NT2/D1 (cell line): Measurements from ENCODE around the gene NPIPA1.
A peak's percentile ranks its signal among the peaks of the same experiment; 100 is the strongest.
"Not testable (repeated sequence)": the region's sequence is repeated elsewhere in the genome, so short reads cannot be mapped to it uniquely, and the experiment has no call there.

ENCODE experiments used
- DNase-seq: peaks from one replicate; pipeline ENCODE4 v3.0.0-alpha.2; 2011; ENCODE audit warnings: low read depth, low spot score
- H3K27me3 ChIP-seq: 2 replicates; pipeline ENCODE4 v1.6.0; 2011; ENCODE audit warnings: mild to moderate bottlenecking; ENCODE audit not compliant: insufficient read length, insufficient read depth
- H3K36me3 ChIP-seq: 2 replicates; pipeline ENCODE4 v1.6.1; 2011; ENCODE audit warnings: mild to moderate bottlenecking, low read length, mixed read lengths; ENCODE audit not compliant: insufficient read depth, insufficient read length
- H3K4me1 ChIP-seq: 2 replicates; pipeline ENCODE4 v1.5.1; 2011; ENCODE audit not compliant: insufficient read depth, insufficient read length
- H3K4me3 ChIP-seq: 2 replicates; pipeline ENCODE4 v1.5.1; 2011; ENCODE audit warnings: low read depth; ENCODE audit not compliant: insufficient read length
- H3K9ac ChIP-seq: 2 replicates; pipeline ENCODE4 v1.6.0; 2011; ENCODE audit warnings: low read depth; ENCODE audit not compliant: insufficient read length
- H3K9me3 ChIP-seq: 2 replicates; pipeline ENCODE4 v1.5.1; 2011; ENCODE audit warnings: mild to moderate bottlenecking, low read length; ENCODE audit not compliant: insufficient read depth

Gene NPIPA1

DNA sequence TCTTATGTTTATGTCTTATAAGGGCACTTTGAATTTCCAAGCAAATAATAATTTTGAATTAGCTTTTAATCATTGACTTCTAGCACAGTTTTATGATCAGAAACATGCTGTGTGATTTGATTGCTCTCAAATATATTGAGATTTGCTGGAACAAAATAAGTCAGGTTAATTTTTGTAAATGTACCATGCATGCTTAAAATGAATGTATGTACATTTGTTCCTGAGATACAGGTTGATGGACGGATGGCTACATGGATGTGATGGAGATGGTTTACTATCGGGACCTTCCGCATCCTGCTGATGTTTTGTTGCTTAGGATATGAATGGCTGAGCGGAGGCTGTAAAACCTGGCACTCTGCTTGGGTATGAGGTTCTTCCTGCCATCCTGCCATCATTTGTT lies at the start of gene NPIPA1:
TSS of gene NPIPA1 (plus strand) at position 301 of the 400 bp plus-strand sequence. CDS start at position 301, 0 bp downstream.
- not testable (repeated sequence) for H3K9ac ChIP-seq, H3K9me3 ChIP-seq, H3K4me1 ChIP-seq, H3K27me3 ChIP-seq, H3K36me3 ChIP-seq, DNase-seq, H3K4me3 ChIP-seq

GRCh38 chr16:14892111-14892510 lies 45.1 kb upstream of the NPIPA1 start:
- H3K9ac ChIP-seq, DNase-seq, H3K4me3 ChIP-seq, H3K27me3 ChIP-seq, H3K36me3 ChIP-seq, H3K4me1 ChIP-seq, H3K9me3 ChIP-seq: not testable (repeated sequence)

DNA sequence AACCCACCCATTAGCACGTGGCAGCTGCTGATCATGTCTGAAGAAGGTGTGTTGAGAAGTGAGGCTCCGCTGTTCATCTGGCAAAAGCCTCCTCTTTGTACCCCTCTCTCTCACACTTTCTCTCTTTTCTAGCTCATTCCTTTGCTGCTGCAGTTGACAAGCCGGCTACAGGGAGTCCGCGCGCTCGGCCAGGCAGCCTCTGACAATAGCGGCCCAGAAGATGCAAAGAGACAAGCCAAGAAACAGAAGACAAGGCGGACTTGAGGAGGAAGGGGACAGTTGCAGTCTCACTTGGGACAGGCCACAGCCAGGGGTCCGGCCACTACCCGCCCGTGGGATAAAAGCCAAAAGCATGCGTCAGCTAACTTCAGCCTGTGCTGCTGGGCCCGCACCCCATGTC lies 41.9 kb upstream of the NPIPA1 start:
- H3K4me3 ChIP-seq, H3K9me3 ChIP-seq: not testable (repeated sequence)

GRCh38 chr16:14896023-14896422 lies 41.2 kb upstream of the NPIPA1 start:
- not testable (repeated sequence) for DNase-seq, H3K9me3 ChIP-seq, H3K4me1 ChIP-seq, H3K4me3 ChIP-seq, H3K9ac ChIP-seq, H3K36me3 ChIP-seq, H3K27me3 ChIP-seq

More for the DNA sequence above, 41.9 kb upstream of the NPIPA1 start:
- not testable (repeated sequence) for H3K9ac ChIP-seq, H3K4me1 ChIP-seq, DNase-seq, H3K36me3 ChIP-seq, H3K27me3 ChIP-seq

DNA sequence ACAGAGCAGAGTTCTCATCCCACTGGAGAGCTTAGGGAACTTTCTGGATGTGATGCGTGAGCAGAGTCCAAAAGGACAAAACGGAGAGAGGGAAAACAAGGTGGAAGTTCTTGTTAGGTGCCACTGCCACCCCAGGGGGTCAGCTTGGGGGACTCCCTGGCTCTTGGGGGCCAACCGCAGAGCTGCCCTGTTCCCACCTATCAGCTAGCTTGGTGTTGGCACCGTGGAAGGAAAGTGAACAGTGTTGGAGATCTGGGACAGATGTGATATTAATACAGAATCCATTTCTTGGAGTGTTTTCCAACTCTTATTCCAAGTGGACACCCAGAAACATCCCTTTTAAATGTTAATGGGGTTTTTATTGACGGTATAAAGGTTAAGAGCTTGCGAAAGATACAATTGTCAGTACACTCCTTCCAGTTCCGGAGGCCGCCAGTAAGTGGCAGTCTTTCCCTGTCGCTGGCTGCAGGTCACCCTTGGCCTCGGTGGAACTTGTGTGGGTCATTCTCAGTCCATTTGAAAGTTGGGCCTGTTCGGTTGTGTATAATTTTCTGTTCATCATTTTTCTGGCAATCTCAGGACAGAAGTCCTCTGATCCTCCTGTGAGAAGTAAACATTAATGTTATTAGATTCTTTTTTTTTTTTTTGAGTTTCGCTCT lies 40.1 kb upstream of the NPIPA1 start:
- H3K9ac ChIP-seq, H3K27me3 ChIP-seq, DNase-seq, H3K4me3 ChIP-seq, H3K4me1 ChIP-seq, H3K9me3 ChIP-seq, H3K36me3 ChIP-seq: not testable (repeated sequence)

DNA sequence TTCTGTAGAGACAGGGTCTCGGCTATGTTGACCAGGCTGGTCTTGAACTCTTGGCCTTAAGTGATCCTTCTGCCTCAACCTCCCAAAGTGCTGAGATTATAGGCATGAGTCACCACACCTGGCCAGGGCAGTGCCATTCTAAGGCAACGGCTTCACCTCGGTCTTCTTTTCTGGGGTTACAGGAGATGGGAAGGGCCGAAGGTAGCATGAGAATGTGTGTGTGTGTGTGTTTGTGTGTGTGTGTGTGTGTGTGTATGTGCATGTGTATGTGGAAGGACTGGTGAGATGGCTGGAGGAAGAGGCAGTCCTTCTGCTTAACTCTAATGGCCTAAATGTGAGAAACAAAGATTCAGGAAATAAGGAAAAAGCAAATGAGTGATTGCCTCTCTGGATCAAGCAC lies 39.1 kb upstream of the NPIPA1 start:
- H3K9ac ChIP-seq, H3K4me1 ChIP-seq, H3K27me3 ChIP-seq, H3K9me3 ChIP-seq, H3K4me3 ChIP-seq, H3K36me3 ChIP-seq, DNase-seq: not testable (repeated sequence)

GRCh38 chr16:14903191-14903957 lies 33.9 kb upstream of the NPIPA1 start:
- H3K4me1 ChIP-seq, DNase-seq, H3K9me3 ChIP-seq, H3K4me3 ChIP-seq, H3K9ac ChIP-seq, H3K36me3 ChIP-seq, H3K27me3 ChIP-seq: not testable (repeated sequence)

DNA sequence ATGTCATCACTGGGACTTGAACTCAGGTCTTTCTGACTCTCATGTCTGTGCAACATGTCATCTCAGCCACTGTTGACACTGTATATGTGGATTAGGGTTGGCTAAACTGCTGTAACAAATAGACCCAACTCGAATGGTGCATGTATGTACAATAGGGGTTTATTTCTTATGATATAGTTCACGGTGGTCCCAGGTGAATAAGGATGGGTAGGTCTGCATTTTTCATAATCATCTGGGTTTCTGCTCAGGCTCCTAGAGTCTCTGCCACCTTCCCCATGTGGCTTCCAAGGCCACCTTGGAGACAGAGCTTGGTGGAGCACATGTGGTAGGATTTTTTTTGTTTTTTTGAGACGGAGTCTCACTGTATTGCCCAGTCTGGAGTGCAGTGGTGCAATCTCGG lies 27.5 kb upstream of the NPIPA1 start:
- not testable (repeated sequence) for H3K36me3 ChIP-seq, H3K9ac ChIP-seq, H3K27me3 ChIP-seq, H3K4me3 ChIP-seq, H3K9me3 ChIP-seq, H3K4me1 ChIP-seq, DNase-seq

- H3K9me3 ChIP-seq, H3K27me3 ChIP-seq, H3K9ac ChIP-seq, DNase-seq, H3K4me3 ChIP-seq, H3K4me1 ChIP-seq, H3K36me3 ChIP-seq: not testable (repeated sequence)
Observed at GRCh38 chr16:14910833-14911629, 26.2 kb upstream of the NPIPA1 start.

DNA sequence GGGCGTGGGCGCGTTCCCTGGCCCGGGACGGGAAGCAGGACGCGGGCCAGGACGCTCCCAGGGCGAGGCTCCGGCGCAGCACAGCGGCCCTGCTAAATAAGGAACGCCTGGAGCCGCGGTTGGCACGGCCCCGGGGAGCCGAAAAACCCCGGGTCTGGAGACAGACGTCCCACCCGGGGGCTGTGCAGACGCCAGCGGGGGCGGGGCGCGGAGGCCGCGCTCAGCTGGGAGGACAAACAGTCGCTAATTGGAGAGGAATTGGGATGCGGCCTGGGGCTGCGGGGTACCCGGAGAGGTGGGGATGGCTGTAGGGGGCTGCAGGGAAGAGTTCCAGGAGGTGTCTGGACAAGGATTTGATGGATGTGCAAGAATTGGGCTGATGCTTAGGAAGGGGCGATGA lies 25.3 kb upstream of the NPIPA1 start:
- H3K9me3 ChIP-seq, H3K27me3 ChIP-seq, DNase-seq, H3K36me3 ChIP-seq, H3K9ac ChIP-seq, H3K4me1 ChIP-seq: not testable (repeated sequence)
- peak overlapping the region; percentile 18 for H3K4me3 ChIP-seq

- H3K9me3 ChIP-seq, H3K27me3 ChIP-seq, DNase-seq, H3K36me3 ChIP-seq, H3K4me1 ChIP-seq, H3K4me3 ChIP-seq, H3K9ac ChIP-seq: not testable (repeated sequence)
Observed at GRCh38 chr16:14912588-14912987, 24.7 kb upstream of the NPIPA1 start.

GRCh38 chr16:14918504-14918903 lies 18.7 kb upstream of the NPIPA1 start:
- not testable (repeated sequence) for H3K4me3 ChIP-seq, H3K4me1 ChIP-seq, H3K36me3 ChIP-seq, H3K9ac ChIP-seq, DNase-seq, H3K27me3 ChIP-seq, H3K9me3 ChIP-seq
